Measurements from ENCODE around the gene CRY2.

The CRY2 gene

GRCh38 chr11:45895553-45896259, 48.4 kb downstream of the CRY2 start:
- TF ChIP-seq, protein P1, sequence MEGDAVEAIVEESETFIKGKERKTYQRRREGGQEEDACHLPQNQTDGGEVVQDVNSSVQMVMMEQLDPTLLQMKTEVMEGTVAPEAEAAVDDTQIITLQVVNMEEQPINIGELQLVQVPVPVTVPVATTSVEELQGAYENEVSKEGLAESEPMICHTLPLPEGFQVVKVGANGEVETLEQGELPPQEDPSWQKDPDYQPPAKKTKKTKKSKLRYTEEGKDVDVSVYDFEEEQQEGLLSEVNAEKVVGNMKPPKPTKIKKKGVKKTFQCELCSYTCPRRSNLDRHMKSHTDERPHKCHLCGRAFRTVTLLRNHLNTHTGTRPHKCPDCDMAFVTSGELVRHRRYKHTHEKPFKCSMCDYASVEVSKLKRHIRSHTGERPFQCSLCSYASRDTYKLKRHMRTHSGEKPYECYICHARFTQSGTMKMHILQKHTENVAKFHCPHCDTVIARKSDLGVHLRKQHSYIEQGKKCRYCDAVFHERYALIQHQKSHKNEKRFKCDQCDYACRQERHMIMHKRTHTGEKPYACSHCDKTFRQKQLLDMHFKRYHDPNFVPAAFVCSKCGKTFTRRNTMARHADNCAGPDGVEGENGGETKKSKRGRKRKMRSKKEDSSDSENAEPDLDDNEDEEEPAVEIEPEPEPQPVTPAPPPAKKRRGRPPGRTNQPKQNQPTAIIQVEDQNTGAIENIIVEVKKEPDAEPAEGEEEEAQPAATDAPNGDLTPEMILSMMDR (IDR thresholded peaks at IDR 0.05) = no peak

DNA sequence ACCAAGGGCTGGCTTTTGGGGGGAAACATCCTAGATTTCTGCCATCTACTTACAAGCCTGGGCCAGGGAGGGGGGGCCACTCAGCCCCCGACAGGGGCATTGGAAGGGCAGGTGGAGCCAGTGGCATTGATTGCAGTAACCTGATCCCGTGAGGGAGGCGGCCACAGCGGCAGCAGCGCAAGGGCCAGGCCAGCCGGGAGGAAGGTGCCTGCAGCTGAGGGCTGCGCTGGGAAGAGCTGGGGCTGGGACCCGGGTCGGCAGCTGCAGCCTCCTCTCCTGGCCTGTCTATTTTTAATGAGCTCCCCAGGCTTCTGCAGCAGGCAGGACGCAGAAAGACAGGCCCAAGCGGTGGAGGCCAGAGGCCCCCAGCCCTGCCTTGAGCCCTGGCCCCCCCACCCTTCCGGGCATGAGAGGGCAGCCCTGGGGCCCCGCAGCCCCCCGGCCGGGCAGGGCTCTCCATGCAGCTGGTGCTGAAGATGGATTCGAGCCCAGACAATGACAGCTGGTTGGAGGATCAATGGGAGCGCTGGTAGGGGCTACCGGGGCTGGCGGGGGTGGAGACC, 49.2 kb downstream of the CRY2 start:
- TF ChIP-seq, protein P1 (IDR thresholded peaks at IDR 0.05) = no peak

- TF ChIP-seq, protein P1 (IDR thresholded peaks at IDR 0.05) = no peak
These were observed 50.3 kb downstream of the CRY2 start for GRCh38 chr11:45897556-45897955.

GRCh38 chr11:45899086-45899447, 51.8 kb downstream of the CRY2 start:
- TF ChIP-seq, protein P1 (IDR thresholded peaks at IDR 0.05) = no peak

DNA sequence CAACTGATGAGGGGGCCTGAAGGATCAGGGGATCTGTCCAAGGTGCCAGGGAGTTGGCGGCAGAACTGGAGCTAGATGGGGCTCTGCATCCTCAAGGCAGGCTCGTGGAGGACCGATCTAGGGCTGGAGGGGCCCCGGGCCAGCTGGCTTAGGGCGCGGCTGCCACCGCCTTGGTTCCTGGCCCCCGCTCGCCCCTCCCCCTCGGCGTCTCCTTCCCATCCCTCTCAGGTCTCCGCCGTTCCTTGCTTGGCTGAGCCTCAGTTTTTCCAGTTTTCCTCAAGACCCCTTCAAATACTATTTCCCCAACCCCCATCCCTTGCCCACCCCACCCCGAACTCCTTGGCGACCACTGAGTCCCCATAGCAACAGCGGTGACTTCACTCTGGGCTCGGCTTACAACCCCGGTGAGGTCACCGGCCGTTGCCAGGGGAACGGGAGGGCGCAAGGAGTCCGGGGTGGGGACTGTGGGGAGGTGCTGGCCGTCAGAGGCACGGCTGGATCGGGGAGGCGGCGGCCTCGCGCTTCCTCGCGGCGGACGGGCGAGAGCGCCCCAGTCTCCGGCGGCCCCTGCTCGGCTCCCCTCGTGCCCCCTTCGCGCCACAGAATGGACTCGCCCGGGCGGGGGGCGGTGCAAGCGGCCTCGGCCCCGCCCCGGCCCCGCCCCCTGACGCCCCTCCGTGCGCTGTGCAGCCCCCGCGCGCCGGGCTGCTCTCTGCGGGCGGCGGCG, 52.3 kb downstream of the CRY2 start:
- TF ChIP-seq, protein P1 (IDR thresholded peaks at IDR 0.05) = no peak

GRCh38 chr11:45900916-45901617, 53.8 kb downstream of the CRY2 start:
- TF ChIP-seq, protein P1 (IDR thresholded peaks at IDR 0.05) = no peak

DNA sequence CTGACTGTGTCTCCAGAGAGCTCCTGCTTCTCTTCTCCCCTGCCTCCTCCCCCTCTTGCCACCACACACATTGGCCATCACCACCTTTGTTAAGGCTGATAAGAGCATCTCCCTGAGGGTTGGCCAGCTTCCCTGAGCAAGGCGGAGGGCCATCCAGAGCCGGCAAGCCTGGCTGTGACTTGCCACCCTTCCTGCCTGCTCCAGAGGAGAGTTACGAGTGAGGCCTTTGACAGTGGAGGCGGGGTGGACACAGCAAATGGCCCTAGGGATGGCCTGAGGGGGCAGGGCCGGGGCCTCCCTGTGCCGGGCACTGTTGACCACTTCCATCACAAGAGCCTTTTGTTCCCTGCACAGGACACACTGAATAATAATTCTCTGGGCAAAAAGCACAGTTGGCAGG, 54.4 kb downstream of the CRY2 start:
- TF ChIP-seq, protein P1 (IDR thresholded peaks at IDR 0.05) = no peak

Data from LNCAP (cell line).